ENCODE results near the gene PRKCH.
A peak's percentile ranks its signal among the peaks of the same experiment; 100 is the strongest.

The PRKCH gene

GRCh38 chr14:61567838-61568571, 246.6 kb downstream of the PRKCH start:
- Histone ChIP-seq H3K27ac (replicated peaks) (peak overlapping the region; percentile 94), H3K4me3 (replicated peaks; ENCODE audit: insufficient read depth, low read length) (peak overlapping the region; percentile 12), H3K27me3 (ENCODE audit: insufficient read depth, poor library complexity, severe bottlenecking) (no peaks in the 10 kb centered on the region)
- TF ChIP-seq CTCF (IDR thresholded peaks at IDR 0.05; ENCODE audit: insufficient read depth, low read length), result no peak
- TF ChIP-seq REST (IDR thresholded peaks at IDR 0.05; ENCODE audit: insufficient replicate concordance, low read depth), result no peak
- no peak for TF ChIP-seq GABPA (IDR thresholded peaks at IDR 0.05; ENCODE audit: low read depth)
- TF ChIP-seq POLR2AphosphoS5 (IDR thresholded peaks at IDR 0.05; ENCODE audit: low read depth), result peak; percentile 62; the same call in 1 of the 2 replicates
- peak; percentile 45; the same call in 1 of the 2 replicates for TF ChIP-seq SPI1 (IDR thresholded peaks at IDR 0.05; ENCODE audit: borderline replicate concordance, low read depth)
- DNase-seq (ENCODE audit: low read depth in 1 of 2, low spot score in 1 of 2), result peak; percentile 76 to 84

GRCh38 chr14:61568572-61569011, 247.2 kb downstream of the PRKCH start:
- peak overlapping the region; percentile 12 for H3K4me3 ChIP-seq (replicated peaks; ENCODE audit: insufficient read depth, low read length)
- no peaks in the 10 kb centered on the region for H3K27me3 ChIP-seq (ENCODE audit: insufficient read depth, poor library complexity, severe bottlenecking)
- H3K27ac ChIP-seq (replicated peaks), result peak overlapping the region; percentile 94
- DNase-seq (ENCODE audit: low read depth in 1 of 2, low spot score in 1 of 2), result peak; percentile 39 to 51
- TF ChIP-seq REST (IDR thresholded peaks at IDR 0.05; ENCODE audit: insufficient replicate concordance, low read depth) (no peak), POLR2AphosphoS5 (IDR thresholded peaks at IDR 0.05; ENCODE audit: low read depth) (no peak), CTCF (IDR thresholded peaks at IDR 0.05; ENCODE audit: insufficient read depth, low read length) (no peak), SPI1 (IDR thresholded peaks at IDR 0.05; ENCODE audit: borderline replicate concordance, low read depth) (no peak), GABPA (IDR thresholded peaks at IDR 0.05; ENCODE audit: low read depth) (no peak)

- TF ChIP-seq POLR2AphosphoS5 (IDR thresholded peaks at IDR 0.05; ENCODE audit: low read depth), result no peak
- TF ChIP-seq REST (IDR thresholded peaks at IDR 0.05; ENCODE audit: insufficient replicate concordance, low read depth), result no peak
- TF ChIP-seq GABPA (IDR thresholded peaks at IDR 0.05; ENCODE audit: low read depth), result no peak
- no peak for TF ChIP-seq SPI1 (IDR thresholded peaks at IDR 0.05; ENCODE audit: borderline replicate concordance, low read depth)
- TF ChIP-seq CTCF (IDR thresholded peaks at IDR 0.05; ENCODE audit: insufficient read depth, low read length), result no peak
- Histone ChIP-seq H3K4me3 (replicated peaks; ENCODE audit: insufficient read depth, low read length) (no peak overlapping the region; the same call in 1 of the 2 replicates), H3K27me3 (ENCODE audit: insufficient read depth, poor library complexity, severe bottlenecking) (no peaks in the 10 kb centered on the region), H3K27ac (replicated peaks) (peak overlapping the region; percentile 94)
- DNase-seq (ENCODE audit: low read depth in 1 of 2, low spot score in 1 of 2), result no peak
Observed at GRCh38 chr14:61569308-61569707, 247.9 kb downstream of the PRKCH start.
